OCI-LY7 (cell line): Measurements from ENCODE around the gene CTCF. TPM values are rescaled to one million over a fixed set of nuclear protein-coding genes. Genes with fewer than 3 reads are reported as not detected.

Source experiments
- BruUV-seq: library from RNA; stranded (reverse); fragments of 400-500 nt; replicated peaks from 2 replicates; lab custom pipeline; 2021; lab: Mats Ljungman, UMichigan
- CTCF ChIA-PET: fragments of 300-600 bp; sonication (Branson Sonifier 250); formaldehyde crosslinking; loops from one replicate; lab custom pipeline; 2022; ENCODE audit warnings: antibody characterized with exemption; ENCODE audit not compliant: unreplicated experiment; lab: Charles Lee
- POLR2A ChIA-PET: fragments of 300-600 bp; sonication (Branson Sonifier 250); formaldehyde crosslinking; loops from one replicate; lab custom pipeline; 2022; ENCODE audit warnings: antibody characterized with exemption; lab: Charles Lee
- DNase-seq: peaks from one replicate; pipeline ENCODE4 v3.0.0-alpha.2; 2015; ENCODE audit warnings: low spot score
- H2AFZ ChIP-seq: fragments of 200-600 bp; sonication (generic), shearing (Covaris generic); 2 replicates; pipeline ENCODE4 v1.6.1; 2014; ENCODE audit warnings: mild to moderate bottlenecking, antibody characterized with exemption, low read length, moderate library complexity
- H3K27ac ChIP-seq: fragments of 200-600 bp; sonication (generic); 2 replicates; pipeline ENCODE4 v1.5.1; 2014; ENCODE audit warnings: mixed run types, low read depth, mild to moderate bottlenecking, moderate library complexity, low read length, inconsistent platforms; ENCODE audit not compliant: poor library complexity, severe bottlenecking
- H3K36me3 ChIP-seq: fragments of 200-600 bp; sonication (generic); 2 replicates; pipeline ENCODE4 v1.6.1; 2014; ENCODE audit warnings: mild to moderate bottlenecking, antibody characterized with exemption, low read length, moderate library complexity, mixed read lengths; ENCODE audit not compliant: insufficient read depth
- H3K4me1 ChIP-seq: fragments of 200-600 bp; sonication (generic); 2 replicates; pipeline ENCODE4 v1.5.1; 2014; ENCODE audit warnings: mild to moderate bottlenecking, low read length; ENCODE audit not compliant: insufficient read depth, poor library complexity, severe bottlenecking
- H3K4me2 ChIP-seq: fragments of 200-600 bp; sonication (generic); 2 replicates; pipeline ENCODE4 v1.6.1; 2014; ENCODE audit warnings: mild to moderate bottlenecking, low read length
- H3K4me3 ChIP-seq: fragments of 200-600 bp; sonication (generic); 2 replicates; pipeline ENCODE4 v1.5.1; 2014; ENCODE audit warnings: mild to moderate bottlenecking, low read depth, low read length; ENCODE audit not compliant: poor library complexity, severe bottlenecking
- H3K79me2 ChIP-seq: fragments of 200-600 bp; sonication (generic); 2 replicates; pipeline ENCODE4 v1.6.1; 2016; ENCODE audit warnings: low read depth, mild to moderate bottlenecking, low read length, moderate library complexity, mixed read lengths; ENCODE audit not compliant: insufficient read depth
- H3K9me2 ChIP-seq: fragments of 200-600 bp; sonication (generic); 2 replicates; pipeline ENCODE4 v1.6.1; 2016; ENCODE audit warnings: mild to moderate bottlenecking, low read length, mixed read lengths; ENCODE audit not compliant: insufficient read depth
- H3K9me3 ChIP-seq: fragments of 200-600 bp; sonication (generic); 2 replicates; pipeline ENCODE4 v1.6.1; 2014; ENCODE audit warnings: mild to moderate bottlenecking, mixed run types, low read length, mixed read lengths
- H4K20me1 ChIP-seq: fragments of 200-600 bp; sonication (generic); 2 replicates; pipeline ENCODE4 v1.6.1; 2014; ENCODE audit warnings: mild to moderate bottlenecking, antibody characterized with exemption, low read length, moderate library complexity, mixed read lengths; ENCODE audit not compliant: insufficient read depth
- CTCF ChIP-seq: fragments of 200-600 bp; sonication (generic); conservative IDR thresholded peaks from 2 replicates; pipeline ENCODE4 v1.5.1; 2014; ENCODE audit warnings: mild to moderate bottlenecking, antibody characterized with exemption, low read length, moderate library complexity, mixed read lengths
- EZH2phosphoT487 ChIP-seq: fragments of 200-600 bp; sonication (generic); IDR thresholded peaks from 2 replicates; pipeline ENCODE4 v1.6.1; 2018; ENCODE audit warnings: low read depth, borderline replicate concordance, mild to moderate bottlenecking, mixed run types, antibody characterized with exemption, low read length, moderate library complexity, mixed read lengths
- intact Hi-C: fragments of 100-400 bp; cut with micrococcal nuclease; formaldehyde crosslinking; loops from one replicate; pipeline ENCODE4 v1.10.0; 2022; ENCODE audit not compliant: unreplicated experiment
- total RNA-seq, 2 experiments: library from RNA; depleted of rRNA in 1 of 2; stranded (reverse); fragments of >200 nt in 1 of 2; shearing (Covaris generic) in 1 of 2; gene quantifications; 2 replicates each; pipeline ENCODE4 v1.2.3, GENCODE V29; 2014 to 2022

CTCF gene
- total RNA-seq, 2 experiments from 2014 or later, result 70.6 to 83.5 TPM

GRCh38 chr16:67676516-67676915 lies 114.2 kb downstream of the CTCF start:
- Histone ChIP-seq H3K4me1 (no peaks in the 10 kb centered on the region), H3K36me3 (no peaks in the 10 kb centered on the region), H3K9me2 (no peaks in the 10 kb centered on the region), H4K20me1 (no peaks in the 10 kb centered on the region), H2AFZ (no peak overlapping the region), H3K4me2 (no peak overlapping the region), H3K9me3 (no peaks in the 10 kb centered on the region), H3K4me3 (no peak overlapping the region), H3K27ac (no peak overlapping the region), H3K79me2 (no peaks in the 10 kb centered on the region)
- CTCF ChIA-PET, result no interaction called here
- intact Hi-C loops, result loop anchor here (10.0 kb wide), 1 partner anchor 368 kb away; no protein-coding TSS in a partner anchor
- no TSS peak for BruUV-seq
- no peak for DNase-seq
- POLR2A ChIA-PET, result interaction anchor here (1.2 kb wide), 1 partner anchor 16 kb away, joined by 3 read pairs; no protein-coding TSS in a partner anchor
- no peak for TF ChIP-seq EZH2phosphoT487
- no peak for TF ChIP-seq CTCF

- no peaks in the 10 kb centered on the region for H3K9me3 ChIP-seq
- H3K9me2 ChIP-seq, result no peaks in the 10 kb centered on the region
- H4K20me1 ChIP-seq, result no peaks in the 10 kb centered on the region
- H3K4me3 ChIP-seq, result no peak overlapping the region
- no TSS peak for BruUV-seq
- POLR2A ChIA-PET, result interaction anchor here (1.2 kb wide), 1 partner anchor 16 kb away, joined by 3 read pairs; no protein-coding TSS in a partner anchor
- H3K4me1 ChIP-seq, result no peaks in the 10 kb centered on the region
- no peaks in the 10 kb centered on the region for H3K79me2 ChIP-seq
- no peak for DNase-seq
- H2AFZ ChIP-seq, result no peak overlapping the region
- no peak overlapping the region for H3K27ac ChIP-seq
- intact Hi-C loops, result loop anchor here (10.0 kb wide), 1 partner anchor 368 kb away; no protein-coding TSS in a partner anchor
- H3K4me2 ChIP-seq, result no peak overlapping the region
- no peak for TF ChIP-seq EZH2phosphoT487
- no peak for TF ChIP-seq CTCF
- CTCF ChIA-PET, result no interaction called here
- H3K36me3 ChIP-seq, result no peaks in the 10 kb centered on the region
Measured at GRCh38 chr16:67676939-67677338, 114.6 kb downstream of the CTCF start.

GRCh38 chr16:67677712-67678111 lies 115.4 kb downstream of the CTCF start:
- H3K4me1 ChIP-seq, result no peaks in the 10 kb centered on the region
- no peaks in the 10 kb centered on the region for H3K9me3 ChIP-seq
- H4K20me1 ChIP-seq, result no peaks in the 10 kb centered on the region
- no peaks in the 10 kb centered on the region for H3K79me2 ChIP-seq
- H3K4me2 ChIP-seq, result no peak overlapping the region
- H3K36me3 ChIP-seq, result no peaks in the 10 kb centered on the region
- ChIA-PET POLR2A (interaction anchor here (0.7 kb wide), 2 partner anchors 56 to 99 kb away, joined by 3 to 7 read pairs; no protein-coding TSS in a partner anchor), CTCF (no interaction called here)
- no TSS peak for BruUV-seq
- H3K9me2 ChIP-seq, result no peaks in the 10 kb centered on the region
- no peak overlapping the region for H3K4me3 ChIP-seq
- no peak overlapping the region for H2AFZ ChIP-seq
- intact Hi-C loops, result loop anchor here (10.0 kb wide), 1 partner anchor 367 kb away; no protein-coding TSS in a partner anchor
- TF ChIP-seq EZH2phosphoT487, result no peak
- no peak for TF ChIP-seq CTCF
- no peak overlapping the region for H3K27ac ChIP-seq
- DNase-seq, result no peak
